ENCODE data around the gene RUNDC3A. TPM values are rescaled to one million over a fixed set of nuclear protein-coding genes. Genes with fewer than 3 reads are reported as not detected.

The RUNDC3A gene
- total RNA-seq, 2 experiments from 2014 or later: 0.10 TPM

DNA sequence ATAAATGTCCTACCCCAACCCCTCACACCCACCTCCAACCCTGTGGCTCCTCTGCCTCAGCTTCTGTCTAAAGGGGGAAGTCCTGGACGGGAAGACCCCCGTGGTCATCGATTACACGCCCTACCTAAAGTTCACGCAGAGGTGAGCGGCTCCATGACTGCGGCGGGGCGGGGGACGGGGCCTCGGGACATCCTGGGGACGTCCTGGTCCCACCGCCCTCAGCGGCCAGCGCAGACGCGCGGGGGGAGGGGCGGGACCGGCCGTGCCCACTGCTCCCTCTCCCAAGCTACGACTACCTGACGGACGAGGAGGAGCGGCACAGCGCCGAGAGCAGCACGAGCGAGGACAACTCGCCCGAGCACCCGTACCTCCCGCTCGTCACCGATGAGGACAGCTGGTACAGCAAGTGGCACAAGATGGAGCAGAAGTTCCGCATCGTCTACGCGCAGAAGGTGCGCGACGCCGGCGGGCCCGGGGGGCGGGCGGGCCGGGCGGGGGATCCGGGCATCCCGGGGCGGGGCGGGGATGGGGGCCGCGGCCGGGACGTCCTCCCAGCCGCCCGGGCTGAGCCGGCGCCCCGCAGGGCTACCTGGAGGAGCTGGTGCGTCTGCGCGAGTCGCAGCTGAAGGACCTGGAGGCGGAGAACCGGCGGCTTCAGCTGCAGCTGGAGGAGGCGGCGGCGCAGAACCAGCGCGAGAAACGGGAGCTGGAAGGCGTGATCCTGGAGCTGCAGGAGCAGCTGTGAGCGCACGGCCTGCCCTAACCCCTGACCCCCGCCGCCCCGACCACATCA, 6.7 kb downstream of the RUNDC3A start:
- H3K27ac Mint-ChIP-seq: no peak overlapping the region
- ChIA-PET POLR2A (interaction anchor here (0.5 to 0.6 kb wide), 2 partner anchors 94 to 1048 kb away, joined by 3 read pairs; no protein-coding TSS in a partner anchor), CTCF (interaction anchor here (1.0 to 1.8 kb wide), 2 partner anchors 12 to 91 kb away, joined by 3 to 4 read pairs; no protein-coding TSS in a partner anchor)
- DNase-seq: peak; percentile 40
- peaks cover 44% of the 10 kb centered on the region for H3K27me3 Mint-ChIP-seq
- H3K36me3 Mint-ChIP-seq (ENCODE audit: low read depth): peaks cover 5% of the 10 kb centered on the region
- no peaks in the 10 kb centered on the region for H3K9me3 Mint-ChIP-seq
- H3K4me3 Mint-ChIP-seq: peak overlapping the region; percentile 49
- H3K4me1 Mint-ChIP-seq: peaks cover 13% of the 10 kb centered on the region

DNA sequence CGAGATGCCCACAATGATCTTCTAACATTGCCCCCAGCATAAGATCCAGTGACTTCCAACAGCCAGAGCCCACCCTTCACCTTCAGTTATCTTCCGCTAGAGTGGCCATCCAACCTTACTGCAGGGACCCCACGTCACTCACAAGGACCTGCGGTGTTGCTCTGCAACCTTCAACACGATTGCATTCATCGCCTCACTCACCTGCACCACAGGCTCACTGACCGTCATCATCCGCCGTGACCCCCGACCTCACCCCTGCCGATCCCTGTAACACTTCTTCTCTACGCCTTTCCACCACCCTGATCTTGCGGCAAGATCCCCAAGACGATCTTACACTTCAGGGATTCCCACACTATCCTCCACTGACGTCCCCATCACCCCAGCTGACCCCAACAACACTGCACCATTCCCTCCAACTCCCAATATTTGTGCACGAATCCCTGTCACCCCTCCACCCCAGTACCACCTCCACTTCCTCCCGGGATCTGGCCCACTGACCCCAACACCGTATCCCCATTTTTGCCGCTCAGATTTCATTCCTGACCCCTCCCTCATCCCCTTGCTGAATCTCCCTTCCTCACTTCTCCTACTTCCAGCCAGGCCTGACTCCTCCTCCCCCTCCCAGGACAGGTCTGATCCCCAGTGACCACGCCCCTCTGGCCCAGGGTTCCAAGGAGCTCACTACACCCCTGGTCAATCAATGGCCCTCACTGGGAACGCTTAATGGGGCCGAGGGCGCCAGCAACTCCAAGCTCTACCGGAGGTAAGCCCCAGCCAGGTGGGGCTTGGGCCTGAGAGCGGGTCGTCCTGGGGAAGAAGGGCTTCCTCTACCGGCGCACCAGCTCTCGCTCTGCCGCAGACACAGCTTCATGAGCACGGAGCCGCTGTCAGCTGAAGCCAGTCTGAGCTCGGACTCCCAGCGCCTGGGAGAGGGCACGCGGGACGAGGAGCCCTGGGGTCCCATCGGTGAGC, 7.6 kb downstream of the RUNDC3A start:
- Mint-ChIP-seq H3K4me1 (peaks cover 13% of the 10 kb centered on the region), H3K27ac (no peak overlapping the region), H3K36me3 (ENCODE audit: low read depth) (peaks cover 5% of the 10 kb centered on the region), H3K4me3 (peak overlapping the region; percentile 49), H3K9me3 (no peaks in the 10 kb centered on the region), H3K27me3 (peaks cover 42% of the 10 kb centered on the region)
- DNase-seq: no peak
- POLR2A ChIA-PET: interaction anchor here (0.5 to 1.1 kb wide), 4 partner anchors 14 to 525 kb away, joined by 3 to 4 read pairs (median 3); no protein-coding TSS in a partner anchor
- CTCF ChIA-PET: interaction anchor here (0.8 to 1.8 kb wide), 6 partner anchors 9 to 145 kb away, joined by 3 to 7 read pairs (median 4); partner anchors contain the start of gene SLC25A39

DNA sequence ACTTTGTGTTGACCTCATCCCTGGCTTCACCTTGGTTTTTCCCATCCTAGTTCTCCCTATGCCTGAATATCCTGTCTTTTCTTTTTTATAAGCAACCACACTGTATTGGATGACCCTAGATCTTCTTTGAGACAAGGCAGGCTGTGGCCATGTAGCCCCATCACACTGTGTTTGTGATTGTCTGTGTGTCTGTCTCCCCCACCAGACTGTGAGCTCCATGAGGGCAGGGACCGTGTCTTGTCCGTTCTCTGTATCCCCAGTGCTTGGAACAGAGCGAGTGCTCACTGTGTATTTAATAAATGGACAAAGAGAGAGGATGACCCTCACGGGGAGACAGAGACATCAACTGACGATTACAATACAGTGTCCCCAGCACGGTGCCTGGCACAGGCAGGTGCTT, 9.1 kb downstream of the RUNDC3A start:
- DNase-seq: no peak
- Mint-ChIP-seq H3K4me3 (no peak overlapping the region), H3K36me3 (ENCODE audit: low read depth) (peaks cover 9% of the 10 kb centered on the region), H3K4me1 (peaks cover 18% of the 10 kb centered on the region), H3K27ac (no peak overlapping the region), H3K9me3 (no peaks in the 10 kb centered on the region), H3K27me3 (peaks cover 38% of the 10 kb centered on the region)
- POLR2A ChIA-PET: no interaction called here
- CTCF ChIA-PET: interaction anchor here (0.7 to 1.2 kb wide), 3 partner anchors 10 to 108 kb away, joined by 3 to 4 read pairs (median 3); no protein-coding TSS in a partner anchor

DNA sequence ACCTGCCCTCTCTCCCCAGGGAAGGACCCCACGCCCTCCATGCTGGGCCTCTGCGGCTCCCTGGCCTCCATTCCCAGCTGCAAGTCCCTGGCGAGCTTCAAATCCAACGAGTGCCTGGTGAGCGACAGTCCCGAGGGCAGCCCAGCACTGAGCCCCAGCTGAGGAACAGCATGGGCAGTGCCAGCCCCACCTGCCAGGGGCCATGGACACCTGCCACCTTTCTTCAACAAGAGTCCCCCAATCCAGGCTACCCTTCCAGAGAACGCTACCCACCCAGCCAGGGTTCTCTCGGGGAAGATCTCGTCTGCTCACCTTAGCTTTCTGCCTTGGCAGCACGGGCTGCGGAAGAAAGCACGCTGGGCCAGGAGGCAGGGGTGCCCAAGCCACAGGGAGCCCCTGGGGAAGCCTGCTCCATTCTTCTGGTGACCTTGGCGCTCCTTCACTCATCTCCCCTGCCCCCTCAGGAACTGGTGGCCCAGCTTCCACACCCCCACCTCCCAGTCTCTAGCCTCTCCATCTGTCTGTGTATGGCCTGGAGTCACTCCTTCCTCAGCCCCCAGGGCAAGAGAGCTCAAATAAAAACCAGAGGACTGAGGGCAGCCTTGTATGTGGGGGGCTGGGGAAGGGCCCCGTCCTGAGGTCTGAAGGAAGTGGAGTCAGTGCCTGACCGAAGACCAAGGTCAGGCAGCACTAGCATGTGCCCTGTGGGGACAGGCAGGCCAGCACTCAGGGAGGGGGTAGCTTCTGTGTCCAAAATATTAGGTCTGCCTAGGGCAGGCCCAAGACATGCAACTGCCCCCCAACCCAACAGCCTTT, 9.9 kb downstream of the RUNDC3A start:
- DNase-seq: no peak
- H3K36me3 Mint-ChIP-seq (ENCODE audit: low read depth): peaks cover 10% of the 10 kb centered on the region
- no peaks in the 10 kb centered on the region for H3K9me3 Mint-ChIP-seq
- H3K4me1 Mint-ChIP-seq: peaks cover 19% of the 10 kb centered on the region
- ChIA-PET POLR2A (no interaction called here), CTCF (interaction anchor here (0.6 to 1.2 kb wide), 5 partner anchors 9 to 108 kb away, joined by 3 to 4 read pairs (median 3); no protein-coding TSS in a partner anchor)
- H3K4me3 Mint-ChIP-seq: no peak overlapping the region
- no peak overlapping the region for H3K27ac Mint-ChIP-seq
- peaks cover 35% of the 10 kb centered on the region for H3K27me3 Mint-ChIP-seq

DNA sequence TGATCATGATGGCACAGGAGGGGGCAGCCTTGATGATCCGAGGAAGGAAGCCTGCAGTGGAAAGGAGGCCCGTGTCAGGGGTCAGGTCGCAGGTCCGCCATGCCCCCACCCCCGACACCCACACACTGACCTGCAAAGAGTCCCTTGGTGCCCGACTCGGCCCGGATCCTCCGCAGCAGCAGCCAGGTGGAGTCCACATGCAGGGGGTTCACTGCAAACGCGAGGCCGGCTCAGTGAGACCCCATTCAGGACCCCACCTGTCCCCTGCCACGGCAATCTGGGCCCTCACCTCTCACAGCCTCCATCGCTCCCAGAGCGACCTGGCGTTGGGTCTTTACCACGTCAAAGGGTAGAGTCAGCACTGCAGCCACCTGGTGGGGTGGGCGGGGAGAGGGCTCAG, 11.7 kb downstream of the RUNDC3A start:
- H3K4me1 Mint-ChIP-seq: peaks cover 25% of the 10 kb centered on the region
- H3K9me3 Mint-ChIP-seq: no peaks in the 10 kb centered on the region
- no peak overlapping the region for H3K4me3 Mint-ChIP-seq
- H3K27me3 Mint-ChIP-seq: peaks cover 24% of the 10 kb centered on the region
- peaks cover 13% of the 10 kb centered on the region for H3K36me3 Mint-ChIP-seq (ENCODE audit: low read depth)
- CTCF ChIA-PET: interaction anchor here (1.5 to 2.0 kb wide), 3 partner anchors 9 to 110 kb away, joined by 4 to 9 read pairs (median 7); no protein-coding TSS in a partner anchor
- no peak overlapping the region for H3K27ac Mint-ChIP-seq
- POLR2A ChIA-PET: interaction anchor here (0.5 kb wide), 1 partner anchor 21 kb away, joined by 3 read pairs; no protein-coding TSS in a partner anchor
- DNase-seq: no peak

DNA sequence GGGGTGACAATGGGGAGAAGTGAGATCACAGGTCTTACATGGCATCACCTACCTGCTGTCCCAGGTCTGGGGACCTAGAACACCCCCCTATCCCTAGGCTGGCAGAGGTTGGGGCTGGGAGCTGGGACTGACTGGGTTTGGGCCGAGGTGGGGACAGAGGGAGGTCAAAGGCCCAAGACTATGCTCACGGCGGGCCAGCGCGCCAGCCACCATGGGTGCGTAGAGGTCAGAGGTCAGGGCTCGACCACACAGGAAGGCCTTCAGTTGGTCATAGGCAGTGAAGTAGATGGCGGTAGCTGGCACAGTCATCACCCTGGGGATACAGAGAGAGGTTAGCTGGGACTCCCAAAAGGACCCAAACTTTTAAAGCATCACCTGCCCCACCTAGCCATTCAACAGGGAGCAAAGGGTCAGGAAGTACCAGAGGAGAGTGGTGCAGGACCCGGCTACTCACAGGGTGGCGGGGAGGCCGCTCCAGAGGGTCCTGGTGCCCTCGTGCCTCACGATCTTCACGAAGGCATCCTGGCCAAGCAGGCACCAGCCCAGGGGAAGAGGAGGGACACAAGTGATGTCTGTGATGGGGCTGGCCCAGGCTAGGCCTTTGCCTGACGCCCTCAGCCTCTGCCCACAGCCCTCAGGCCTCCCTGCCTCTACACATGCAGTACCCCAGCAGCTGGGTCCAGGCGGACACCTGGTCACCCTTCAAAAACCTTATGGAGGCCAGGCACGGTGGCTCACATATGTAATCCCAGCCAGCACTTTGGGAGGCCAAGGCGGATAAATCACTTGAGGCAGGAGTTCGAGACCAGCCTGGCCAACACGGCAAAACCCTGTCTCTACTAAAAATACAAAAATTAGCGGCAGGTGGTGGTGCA, 13.1 kb downstream of the RUNDC3A start:
- DNase-seq: no peak
- peaks cover 14% of the 10 kb centered on the region for H3K4me1 Mint-ChIP-seq
- H3K27ac Mint-ChIP-seq: peak overlapping the region; percentile 54
- H3K36me3 Mint-ChIP-seq (ENCODE audit: low read depth): peaks cover 13% of the 10 kb centered on the region
- peaks cover 12% of the 10 kb centered on the region for H3K27me3 Mint-ChIP-seq
- CTCF ChIA-PET: interaction anchor here (1.2 to 2.1 kb wide), 4 partner anchors 11 to 111 kb away, joined by 3 to 9 read pairs (median 7); partner anchors contain the start of gene FAM171A2
- H3K4me3 Mint-ChIP-seq: no peak overlapping the region
- POLR2A ChIA-PET: no interaction called here
- no peaks in the 10 kb centered on the region for H3K9me3 Mint-ChIP-seq

DNA sequence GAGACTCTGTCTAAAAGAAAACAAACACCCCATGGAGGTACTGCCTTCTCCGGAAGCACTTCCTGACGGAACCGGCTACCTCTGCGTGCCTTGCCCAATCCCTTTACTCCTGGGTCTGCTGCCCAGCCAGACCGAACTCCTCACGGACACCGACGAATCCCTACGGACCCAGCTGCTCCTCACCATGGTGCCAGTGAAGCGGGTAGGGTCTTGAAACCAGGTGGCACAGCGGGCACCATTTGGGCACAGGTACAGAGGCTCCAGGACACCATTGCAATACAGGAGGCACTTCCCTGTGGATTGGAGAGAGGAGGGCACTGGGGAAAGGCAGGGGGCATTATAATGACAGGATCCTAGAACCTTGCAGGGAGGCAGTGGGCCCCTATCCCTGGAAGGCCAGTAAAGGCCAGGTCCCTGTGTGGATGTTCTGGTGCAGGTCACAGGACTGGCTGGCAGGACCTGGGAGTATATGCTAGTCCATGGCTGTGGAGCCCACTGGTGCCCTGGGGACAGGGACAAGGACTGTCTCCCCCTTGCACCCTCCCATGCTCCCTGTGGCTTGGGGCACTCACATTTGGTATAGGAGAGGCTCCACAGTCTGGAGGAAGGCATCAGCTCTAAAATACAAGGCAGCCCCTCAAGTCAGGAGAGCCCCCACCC, 14.0 kb downstream of the RUNDC3A start:
- no peaks in the 10 kb centered on the region for H3K9me3 Mint-ChIP-seq
- ChIA-PET CTCF (interaction anchor here (1.2 to 2.1 kb wide), 2 partner anchors 41 to 112 kb away, joined by 3 to 7 read pairs; partner anchors contain the start of gene FAM171A2), POLR2A (no interaction called here)
- H3K27me3 Mint-ChIP-seq: peaks cover 3% of the 10 kb centered on the region
- peak overlapping the region; percentile 36 for H3K27ac Mint-ChIP-seq
- peaks cover 18% of the 10 kb centered on the region for H3K4me1 Mint-ChIP-seq
- H3K36me3 Mint-ChIP-seq (ENCODE audit: low read depth): peaks cover 13% of the 10 kb centered on the region
- no peak for DNase-seq
- H3K4me3 Mint-ChIP-seq: peak overlapping the region; percentile 51

DNA sequence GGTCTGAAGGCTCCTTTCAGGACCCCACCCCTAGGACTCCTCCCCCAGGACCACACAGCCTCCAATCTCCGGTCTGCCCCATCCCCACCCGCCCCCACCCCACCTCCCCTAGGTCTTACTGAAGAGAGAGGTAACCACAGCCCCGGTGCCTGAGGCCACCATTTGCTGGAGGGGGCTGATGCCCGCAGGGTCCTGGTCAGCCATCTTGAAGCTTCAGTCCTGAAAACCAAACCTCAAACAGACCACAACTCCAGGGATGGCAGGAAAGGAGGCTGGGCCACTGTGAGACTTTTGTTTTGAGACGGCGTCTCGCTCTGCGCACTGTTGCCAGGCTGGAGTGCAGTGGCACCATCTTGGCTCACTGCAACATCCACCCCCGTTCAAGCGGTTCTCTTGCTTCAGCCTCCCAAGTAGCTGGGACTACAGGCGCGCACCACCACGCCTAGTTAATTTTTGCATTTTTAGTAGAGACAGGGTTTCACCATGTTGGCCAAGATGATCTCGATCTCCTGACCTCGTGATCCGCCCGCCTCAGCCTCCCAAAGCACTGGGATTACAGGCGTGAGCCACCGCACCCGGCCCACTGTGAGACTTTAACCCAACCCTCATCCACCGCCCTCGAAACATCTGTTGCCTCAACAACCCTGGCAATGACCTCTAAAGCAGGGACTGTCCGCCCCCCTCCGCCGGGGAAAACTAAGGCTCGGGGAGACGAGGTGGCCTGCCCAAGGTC, 15.1 kb downstream of the RUNDC3A start:
- peaks cover 13% of the 10 kb centered on the region for H3K36me3 Mint-ChIP-seq (ENCODE audit: low read depth)
- H3K4me1 Mint-ChIP-seq: peaks cover 25% of the 10 kb centered on the region
- DNase-seq: peak; percentile 6
- ChIA-PET POLR2A (interaction anchor here (1.1 kb wide), 1 partner anchor 120 kb away, joined by 3 read pairs; no protein-coding TSS in a partner anchor), CTCF (interaction anchor here (2.1 kb wide), 1 partner anchor 113 kb away, joined by 7 read pairs; no protein-coding TSS in a partner anchor)
- no peaks in the 10 kb centered on the region for H3K9me3 Mint-ChIP-seq
- no peaks in the 10 kb centered on the region for H3K27me3 Mint-ChIP-seq
- peak overlapping the region; percentile 71 for H3K27ac Mint-ChIP-seq
- peak overlapping the region; percentile 83 for H3K4me3 Mint-ChIP-seq

DNA sequence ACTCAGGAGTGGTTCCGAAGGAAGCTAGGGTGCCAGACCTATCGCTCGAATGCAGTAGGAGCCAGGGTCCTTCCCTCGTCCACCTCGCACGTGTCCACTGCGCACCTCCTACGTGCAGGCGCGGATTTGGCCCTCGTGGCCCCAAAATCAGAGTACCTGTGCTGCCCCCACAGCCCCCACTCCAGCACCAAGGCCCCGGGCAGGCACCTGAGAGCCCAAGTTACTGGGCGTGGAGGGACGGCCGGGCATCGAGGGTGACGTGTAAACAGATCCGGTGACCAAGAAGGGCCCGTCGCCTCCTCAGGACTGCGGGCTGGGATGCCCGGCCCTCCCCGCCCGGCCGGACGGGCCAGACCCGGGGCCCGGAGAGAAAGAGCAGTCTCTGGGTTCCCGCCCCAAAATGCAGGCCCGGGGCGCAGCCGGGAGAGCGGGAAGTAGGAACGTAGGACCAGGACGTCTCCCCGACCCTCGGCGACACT, 15.7 kb downstream of the RUNDC3A start:
- Mint-ChIP-seq H3K9me3 (no peaks in the 10 kb centered on the region), H3K27me3 (no peaks in the 10 kb centered on the region), H3K4me1 (peaks cover 25% of the 10 kb centered on the region), H3K4me3 (peak overlapping the region; percentile 83), H3K27ac (peak overlapping the region; percentile 64), H3K36me3 (ENCODE audit: low read depth) (peaks cover 13% of the 10 kb centered on the region)
- POLR2A ChIA-PET: interaction anchor here (1.1 kb wide), 1 partner anchor 120 kb away, joined by 3 read pairs; no protein-coding TSS in a partner anchor
- no peak for DNase-seq
- CTCF ChIA-PET: interaction anchor here (0.6 kb wide), 1 partner anchor 8 kb away, joined by 3 read pairs; no protein-coding TSS in a partner anchor

Measured in activated CD4-positive, alpha-beta T cell treated with anti-CD3 and anti-CD28 coated beads, Interleukin-2, amount 10 ng/mL, durations not matched to agents 7 days and 5 days (primary cell).